Lower lobe of right lung (tissue), 2 donors: Measurements from ENCODE around the gene MYH13. TPM values are rescaled to one million over a fixed set of nuclear protein-coding genes. Genes with fewer than 3 reads are reported as not detected.

Source experiments
- ATAC-seq, 2 donors: fragments of 200-7000 bp; cut with Tn5 transposase; one replicate each; pipeline ENCODE4 v1.9.1; 2020 to 2022; ENCODE audit warnings: mild to moderate bottlenecking in 2 of 2, moderate library complexity in 2 of 2
- DNase-seq: peaks from one replicate; pipeline ENCODE4 v3.0.0-alpha.2; 2020
- H3K27ac ChIP-seq: fragments of 200-600 bp; one replicate; pipeline ENCODE4 v1.8.0; 2022
- H3K27me3 ChIP-seq: fragments of 200-600 bp; one replicate; pipeline ENCODE4 v1.8.0; 2022; ENCODE audit warnings: low read depth
- H3K36me3 ChIP-seq: fragments of 200-600 bp; one replicate; pipeline ENCODE4 v1.8.0; 2022; ENCODE audit warnings: mild to moderate bottlenecking
- H3K4me1 ChIP-seq: fragments of 200-600 bp; one replicate; pipeline ENCODE4 v1.8.0; 2022
- H3K4me3 ChIP-seq: fragments of 200-600 bp; one replicate; pipeline ENCODE4 v1.8.0; 2022; ENCODE audit warnings: mild to moderate bottlenecking
- H3K9me3 ChIP-seq: fragments of 200-600 bp; one replicate; pipeline ENCODE4 v1.8.0; 2022
- intact Hi-C: fragments of 100-400 bp; cut with DNase I; formaldehyde crosslinking; loops from one replicate; pipeline ENCODE4 v1.11.0; 2022
- total RNA-seq: library from RNA; stranded (reverse); fragmentation: NEBNext Ultra II Directional; extraction: Animal tissue kit (Norgen Biotek cat#: 25700); gene quantifications from one replicate; pipeline ENCODE4 v1.2.1, GENCODE V29; 2021
- TF ChIP-seq, protein P1 (sequence below): fragments of 200-600 bp; IDR thresholded peaks from one replicate; pipeline ENCODE4 v1.8.0; 2022; ENCODE audit warnings: antibody characterized with exemption, mild to moderate bottlenecking
- donor health status: DM: no; HTN: yes; CAD: no; lungs with severe emphysema.

Gene MYH13
- total RNA-seq, 1 donor from 2014 or later = not detected

DNA sequence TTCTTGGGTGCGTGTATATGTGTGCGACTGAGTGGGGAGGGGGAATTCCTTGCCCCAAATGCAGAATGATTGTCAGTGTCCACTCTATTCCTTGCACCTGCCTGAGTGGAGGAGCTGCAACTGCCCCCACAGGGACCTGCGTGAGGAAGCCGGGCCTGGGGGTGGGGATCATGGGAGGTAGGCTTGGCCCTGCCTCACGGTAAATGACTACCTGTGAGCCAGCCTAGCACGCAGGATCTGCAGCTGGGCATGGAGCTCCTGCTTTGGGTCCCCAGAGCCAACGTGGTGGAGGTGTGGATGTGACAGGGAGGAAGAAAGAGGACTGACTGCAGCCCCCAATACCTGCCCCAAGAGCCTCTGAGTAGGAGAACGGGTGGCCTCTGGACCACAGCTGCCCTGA, 97.4 kb downstream of the MYH13 start:
- no peak for DNase-seq
- intact Hi-C loops = no loop called here
- ATAC-seq = no peak
- Histone ChIP-seq H3K4me3 (no peak overlapping the region), H3K36me3 (no peaks in the 10 kb centered on the region), H3K27ac (no peak overlapping the region), H3K4me1 (no peaks in the 10 kb centered on the region), H3K9me3 (no peaks in the 10 kb centered on the region), H3K27me3 (no peaks in the 10 kb centered on the region)
- TF ChIP-seq, protein P1, sequence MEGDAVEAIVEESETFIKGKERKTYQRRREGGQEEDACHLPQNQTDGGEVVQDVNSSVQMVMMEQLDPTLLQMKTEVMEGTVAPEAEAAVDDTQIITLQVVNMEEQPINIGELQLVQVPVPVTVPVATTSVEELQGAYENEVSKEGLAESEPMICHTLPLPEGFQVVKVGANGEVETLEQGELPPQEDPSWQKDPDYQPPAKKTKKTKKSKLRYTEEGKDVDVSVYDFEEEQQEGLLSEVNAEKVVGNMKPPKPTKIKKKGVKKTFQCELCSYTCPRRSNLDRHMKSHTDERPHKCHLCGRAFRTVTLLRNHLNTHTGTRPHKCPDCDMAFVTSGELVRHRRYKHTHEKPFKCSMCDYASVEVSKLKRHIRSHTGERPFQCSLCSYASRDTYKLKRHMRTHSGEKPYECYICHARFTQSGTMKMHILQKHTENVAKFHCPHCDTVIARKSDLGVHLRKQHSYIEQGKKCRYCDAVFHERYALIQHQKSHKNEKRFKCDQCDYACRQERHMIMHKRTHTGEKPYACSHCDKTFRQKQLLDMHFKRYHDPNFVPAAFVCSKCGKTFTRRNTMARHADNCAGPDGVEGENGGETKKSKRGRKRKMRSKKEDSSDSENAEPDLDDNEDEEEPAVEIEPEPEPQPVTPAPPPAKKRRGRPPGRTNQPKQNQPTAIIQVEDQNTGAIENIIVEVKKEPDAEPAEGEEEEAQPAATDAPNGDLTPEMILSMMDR = no peak

- TF ChIP-seq, protein P1 = no peak
- no peak overlapping the region for H3K27ac ChIP-seq
- H3K36me3 ChIP-seq = no peaks in the 10 kb centered on the region
- ATAC-seq (no peak), DNase-seq (no peak)
- H3K9me3 ChIP-seq = no peaks in the 10 kb centered on the region
- intact Hi-C loops = no loop called here
- no peaks in the 10 kb centered on the region for H3K4me1 ChIP-seq
- no peaks in the 10 kb centered on the region for H3K27me3 ChIP-seq
- H3K4me3 ChIP-seq = no peak overlapping the region
These were observed 101.7 kb downstream of the MYH13 start for GRCh38 chr17:10271106-10271562.

DNA sequence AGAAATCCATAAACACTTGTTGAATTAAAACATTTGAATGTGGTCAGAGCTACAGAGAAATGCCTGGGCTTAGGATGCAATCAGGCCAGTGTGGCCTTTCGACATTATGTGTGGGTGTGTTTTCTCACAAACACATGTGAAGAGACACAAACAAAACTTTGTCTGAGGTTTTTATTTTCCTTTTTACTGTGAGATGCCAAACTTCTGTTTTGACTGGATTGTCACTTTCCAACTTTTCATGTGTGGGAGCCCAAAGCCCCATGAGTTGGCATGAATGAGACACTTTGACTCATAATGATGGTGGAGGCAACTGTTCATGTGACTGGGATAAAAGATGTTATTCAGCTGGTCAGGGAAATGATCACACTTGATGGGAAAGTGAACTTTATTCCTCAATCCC, 102.5 kb downstream of the MYH13 start:
- TF ChIP-seq, protein P1 = no peak
- Histone ChIP-seq H3K27ac (no peak overlapping the region), H3K36me3 (no peaks in the 10 kb centered on the region), H3K9me3 (no peaks in the 10 kb centered on the region), H3K4me3 (no peak overlapping the region), H3K27me3 (no peaks in the 10 kb centered on the region), H3K4me1 (no peaks in the 10 kb centered on the region)
- intact Hi-C loops = no loop called here
- no peak for ATAC-seq
- no peak for DNase-seq

GRCh38 chr17:10268005-10268404, 104.8 kb downstream of the MYH13 start:
- Histone ChIP-seq H3K27me3 (no peaks in the 10 kb centered on the region), H3K4me1 (no peaks in the 10 kb centered on the region), H3K27ac (no peak overlapping the region), H3K9me3 (no peaks in the 10 kb centered on the region), H3K36me3 (no peaks in the 10 kb centered on the region), H3K4me3 (no peak overlapping the region)
- TF ChIP-seq, protein P1 = no peak
- ATAC-seq = no peak
- intact Hi-C loops = no loop called here
- no peak for DNase-seq

DNA sequence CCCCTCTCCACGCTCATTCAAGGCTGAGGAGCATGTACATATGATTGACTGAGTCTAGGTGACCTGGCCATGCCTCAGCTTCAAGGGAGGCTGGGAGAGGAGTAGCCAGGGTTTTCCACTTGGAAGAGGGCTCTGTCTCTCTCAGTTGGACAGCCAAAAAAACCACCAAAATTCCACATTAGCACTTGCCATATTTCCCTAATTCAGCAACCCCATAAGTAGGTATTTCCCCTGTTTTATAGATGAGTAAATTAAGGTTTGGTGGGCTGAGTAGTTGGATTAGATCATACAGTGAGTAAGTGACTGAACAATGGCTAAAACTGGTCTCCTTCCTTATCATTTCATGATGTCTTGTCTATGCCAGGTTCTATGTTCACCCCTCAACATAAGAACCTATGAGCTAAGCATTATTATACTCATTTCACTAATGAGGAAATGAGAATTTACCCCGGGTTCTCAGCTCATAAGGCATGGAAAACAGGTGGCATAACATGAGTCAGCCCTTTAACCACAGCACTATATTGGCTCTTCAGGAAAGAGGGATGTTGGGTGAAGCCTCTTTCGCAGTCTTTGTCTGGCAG, 106.4 kb downstream of the MYH13 start:
- DNase-seq (no peak), ATAC-seq (no peak)
- Histone ChIP-seq H3K4me3 (no peak overlapping the region), H3K9me3 (no peaks in the 10 kb centered on the region), H3K27me3 (no peaks in the 10 kb centered on the region), H3K36me3 (no peaks in the 10 kb centered on the region), H3K27ac (no peak overlapping the region), H3K4me1 (no peaks in the 10 kb centered on the region)
- TF ChIP-seq, protein P1 = no peak
- intact Hi-C loops = no loop called here
